ENCODE measurements around the gene RDH5. TPM values are rescaled to one million over a fixed set of nuclear protein-coding genes. Genes with fewer than 3 reads are reported as not detected.

RDH5 gene
- total and polyA plus RNA-seq, 2 of the 13 experiments (the other 11 are each of a cell fraction or from before 2014, with no cell fraction given) = 2.6 to 5.7 TPM

GRCh38 chr12:55692631-55693322 is 27.4 kb upstream of the RDH5 start:
- Histone ChIP-seq H4K20me1 (ENCODE audit: insufficient read depth, low read length) (no peaks in the 10 kb centered on the region), H3K9ac (ENCODE audit: insufficient read depth, low read depth, low read length) (no peak overlapping the region), H3K4me3 (replicated peaks in 1 of 3; ENCODE audit: insufficient read depth in 1 of 3, low read depth in 2 of 3, low read length in 3 of 3) (no peak overlapping the region), H3K9me3 (ENCODE audit: low read length) (no peaks in the 10 kb centered on the region), H3K36me3 (replicated peaks in 1 of 2; ENCODE audit: control insufficient read depth in 1 of 2, insufficient read depth in 2 of 2, low read length in 2 of 2) (no peaks in the 10 kb centered on the region), H3K27me3 (ENCODE audit: control insufficient read depth in 1 of 2, insufficient read depth in 2 of 2, low read length in 2 of 2) (no peaks in the 10 kb centered on the region), H3K4me1 (ENCODE audit: insufficient read depth, low read length) (peaks cover 26% of the 10 kb centered on the region), H3K27ac (ENCODE audit: extremely low read length, insufficient read depth, low read length) (no peak overlapping the region), H3K4me2 (ENCODE audit: low read depth, low read length) (no peak overlapping the region), H3K79me2 (ENCODE audit: insufficient read depth, low read length) (no peaks in the 10 kb centered on the region), H2AFZ (ENCODE audit: low read length) (no peak overlapping the region)
- FAIRE-seq (no peak), DNase-seq (ENCODE audit: low spot score) (no peak), ATAC-seq (no peak)
- BruUV-seq (replicated peaks) = no TSS peak
- intact Hi-C loops (cut with micrococcal nuclease; ENCODE audit: unreplicated experiment) (no loop called here), in situ Hi-C loops (cut with HindIII; ENCODE audit: extremely low pct_ligation_motif_present, low pct_unique_long_range_greater_than_20kb) (no loop called here)
- ChIA-PET POLR2A (no interaction called here), CTCF (ENCODE audit: low intra/inter-chr PET ratio, low total read pairs) (no interaction called here)
- TF ChIP-seq SIN3A (IDR thresholded peaks at IDR 0.05; ENCODE audit: borderline replicate concordance, low read depth, low read length) = no peak
- 67% methylated on average over 8 of the region's 12 CpGs for WGBS (ENCODE audit: low lambda C conversion rate)

- no peak overlapping the region for H3K27ac ChIP-seq (ENCODE audit: extremely low read length, insufficient read depth, low read length)
- H3K9ac ChIP-seq (ENCODE audit: insufficient read depth, low read depth, low read length) = no peak overlapping the region
- CTCF ChIA-PET (ENCODE audit: low intra/inter-chr PET ratio, low total read pairs) = no interaction called here
- H3K4me1 ChIP-seq (ENCODE audit: insufficient read depth, low read length) = peaks cover 26% of the 10 kb centered on the region
- H3K9me3 ChIP-seq (ENCODE audit: low read length) = no peaks in the 10 kb centered on the region
- no TSS peak for BruUV-seq (replicated peaks)
- ATAC-seq (no peak), DNase-seq (ENCODE audit: low spot score) (no peak), FAIRE-seq (no peak)
- H3K27me3 ChIP-seq (ENCODE audit: control insufficient read depth in 1 of 2, insufficient read depth in 2 of 2, low read length in 2 of 2) = peaks cover 0 to 2% of the 10 kb centered on the region in 2 experiments; a peak in 2 of 5 replicates
- H2AFZ ChIP-seq (ENCODE audit: low read length) = no peak overlapping the region
- no peaks in the 10 kb centered on the region for H3K36me3 ChIP-seq (replicated peaks in 1 of 2; ENCODE audit: control insufficient read depth in 1 of 2, insufficient read depth in 2 of 2, low read length in 2 of 2)
- intact Hi-C loops (cut with micrococcal nuclease; ENCODE audit: unreplicated experiment) = no loop called here
- POLR2A ChIA-PET = interaction anchor here (0.7 kb wide), 1 partner anchor 10 kb away, joined by 3 read pairs; no protein-coding TSS in a partner anchor
- no peaks in the 10 kb centered on the region for H4K20me1 ChIP-seq (ENCODE audit: insufficient read depth, low read length)
- in situ Hi-C loops (cut with HindIII; ENCODE audit: extremely low pct_ligation_motif_present, low pct_unique_long_range_greater_than_20kb) = no loop called here
- H3K4me2 ChIP-seq (ENCODE audit: low read depth, low read length) = no peak overlapping the region
- no peaks in the 10 kb centered on the region for H3K79me2 ChIP-seq (ENCODE audit: insufficient read depth, low read length)
- WGBS (ENCODE audit: low lambda C conversion rate) = 95% methylated on average over 4 of the region's 7 CpGs
- no peak overlapping the region for H3K4me3 ChIP-seq (replicated peaks in 1 of 3; ENCODE audit: insufficient read depth in 1 of 3, low read depth in 2 of 3, low read length in 3 of 3)
- no peak for TF ChIP-seq ZNF580 (CRISPR knock-in tag; IDR thresholded peaks at IDR 0.05; ENCODE audit: borderline replicate concordance, low read depth)
- TF ChIP-seq RNF219 (CRISPR knock-in tag; IDR thresholded peaks at IDR 0.05) = no peak
- no peak for TF ChIP-seq ZNF180 (CRISPR knock-in tag; IDR thresholded peaks at IDR 0.05; ENCODE audit: borderline replicate concordance, low read depth)
- no peak for TF ChIP-seq ZNF784 (CRISPR knock-in tag; IDR thresholded peaks at IDR 0.05; ENCODE audit: borderline replicate concordance)
- no peak for TF ChIP-seq MEIS1 (CRISPR knock-in tag; IDR thresholded peaks at IDR 0.05; ENCODE audit: borderline replicate concordance)
- TF ChIP-seq ZNF570 (CRISPR knock-in tag; IDR thresholded peaks at IDR 0.05; ENCODE audit: borderline replicate concordance) = no peak
- TF ChIP-seq DNMT3B (CRISPR knock-in tag; conservative IDR thresholded peaks at IDR 0.05) = no peak
- no peak for TF ChIP-seq HCFC1 (IDR thresholded peaks at IDR 0.05; ENCODE audit: low read depth, low read length)
- no peak for TF ChIP-seq SIN3B (IDR thresholded peaks at IDR 0.05; ENCODE audit: low read length)
- no peak for TF ChIP-seq IRF2 (CRISPR knock-in tag; IDR thresholded peaks at IDR 0.05)
Measured at GRCh38 chr12:55693323-55694187, 26.6 kb upstream of the RDH5 start.
